ENCODE data around the gene HES3.

HES3 gene

DNA sequence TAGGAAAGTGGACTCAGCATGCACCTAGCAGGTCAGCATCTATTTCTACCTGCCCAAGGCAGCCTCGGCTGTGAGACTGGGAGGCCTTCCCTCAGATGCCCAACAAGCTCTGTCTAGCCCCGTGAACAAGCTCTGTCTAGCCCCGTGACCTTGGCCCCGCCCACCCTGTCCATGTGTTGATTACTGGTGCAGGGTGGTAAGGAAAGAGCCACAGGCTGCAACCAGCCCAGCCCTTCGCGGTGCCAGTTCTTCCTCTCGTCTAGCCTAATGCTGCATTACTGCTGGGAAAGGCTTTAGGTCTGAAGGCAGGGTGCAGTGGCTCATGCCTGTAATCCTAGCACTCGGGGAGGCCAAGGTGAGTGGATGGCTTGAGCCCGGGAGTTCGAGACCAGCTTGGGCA lies 14.7 kb downstream of the HES3 start:
- TF ChIP-seq GATA3 (IDR thresholded peaks at IDR 0.05; ENCODE audit: low read depth, low read length) (no peak), GATA2 (IDR thresholded peaks at IDR 0.05; ENCODE audit: low read depth, low read length) (no peak)

DNA sequence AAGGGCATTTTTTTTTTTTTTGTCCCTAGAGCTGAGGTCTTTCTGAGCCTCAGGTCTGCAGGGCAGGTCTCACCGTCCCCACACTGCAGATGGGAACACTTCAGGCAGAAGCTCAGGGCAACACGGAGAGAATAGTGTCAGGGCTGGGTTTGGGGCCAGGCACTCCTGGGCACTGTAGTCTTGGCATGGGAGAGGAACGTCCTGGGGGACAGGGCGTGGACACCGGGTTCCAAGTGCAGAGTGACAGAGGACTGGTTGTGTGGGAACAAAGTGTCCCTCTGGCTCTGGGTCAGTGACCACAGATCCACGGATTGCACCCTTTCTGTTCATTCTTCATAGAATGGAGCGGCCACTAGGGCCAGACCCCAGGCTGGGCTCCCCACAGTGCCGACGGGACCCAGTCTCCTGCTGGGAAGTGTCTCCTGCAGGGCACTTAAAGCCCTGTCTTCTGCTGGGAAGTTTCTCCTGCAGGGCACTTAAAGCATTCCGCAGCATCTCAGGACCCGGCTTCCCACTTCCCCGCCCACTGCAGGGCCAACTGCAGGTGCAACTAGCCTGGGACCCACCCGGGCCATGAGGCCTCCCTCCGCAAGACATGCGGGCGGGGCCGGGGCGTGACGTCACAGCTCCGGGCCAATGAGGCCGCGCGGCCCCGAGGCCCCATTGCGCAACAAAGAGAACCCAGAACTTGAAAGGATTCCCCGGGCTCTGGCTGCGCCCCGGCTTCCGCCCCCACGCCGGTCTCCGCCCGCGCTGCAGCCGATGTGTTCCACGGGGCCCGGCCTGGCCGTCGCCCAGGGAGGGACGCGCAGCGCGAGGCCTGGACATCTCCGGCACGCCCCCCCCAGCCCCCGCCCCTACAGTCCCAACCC lies 15.7 kb downstream of the HES3 start:
- TF ChIP-seq GATA3 (IDR thresholded peaks at IDR 0.05; ENCODE audit: low read depth, low read length) (no peak), GATA2 (IDR thresholded peaks at IDR 0.05; ENCODE audit: low read depth, low read length) (no peak)

DNA sequence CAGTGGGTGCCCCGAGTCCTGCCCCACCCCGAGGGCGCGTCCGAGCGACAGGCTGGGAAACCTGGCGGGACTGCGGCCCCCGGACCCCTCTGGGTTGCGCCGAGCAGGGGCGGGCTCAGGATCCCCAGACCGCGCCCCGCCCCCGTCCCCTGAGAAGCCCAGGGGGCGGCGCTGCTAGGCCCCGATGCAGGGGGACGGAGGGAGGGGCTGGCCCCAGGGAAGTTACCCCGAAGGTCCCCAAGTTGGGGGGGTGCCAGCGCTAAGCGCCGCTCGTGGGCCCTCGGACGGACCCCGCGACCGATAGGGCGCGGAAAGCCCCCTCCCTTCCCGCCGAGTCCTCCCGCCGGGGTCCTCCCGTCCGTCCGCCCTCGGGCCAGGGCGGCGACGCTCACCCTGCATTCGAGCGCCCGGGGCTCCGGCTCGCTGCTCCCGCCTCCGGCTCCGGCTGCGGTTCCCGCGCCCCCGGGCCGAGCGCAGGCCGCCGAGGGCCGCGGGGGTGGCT lies 16.5 kb downstream of the HES3 start:
- TF ChIP-seq GATA2 (IDR thresholded peaks at IDR 0.05; ENCODE audit: low read depth, low read length) (no peak), GATA3 (IDR thresholded peaks at IDR 0.05; ENCODE audit: low read depth, low read length) (no peak)

DNA sequence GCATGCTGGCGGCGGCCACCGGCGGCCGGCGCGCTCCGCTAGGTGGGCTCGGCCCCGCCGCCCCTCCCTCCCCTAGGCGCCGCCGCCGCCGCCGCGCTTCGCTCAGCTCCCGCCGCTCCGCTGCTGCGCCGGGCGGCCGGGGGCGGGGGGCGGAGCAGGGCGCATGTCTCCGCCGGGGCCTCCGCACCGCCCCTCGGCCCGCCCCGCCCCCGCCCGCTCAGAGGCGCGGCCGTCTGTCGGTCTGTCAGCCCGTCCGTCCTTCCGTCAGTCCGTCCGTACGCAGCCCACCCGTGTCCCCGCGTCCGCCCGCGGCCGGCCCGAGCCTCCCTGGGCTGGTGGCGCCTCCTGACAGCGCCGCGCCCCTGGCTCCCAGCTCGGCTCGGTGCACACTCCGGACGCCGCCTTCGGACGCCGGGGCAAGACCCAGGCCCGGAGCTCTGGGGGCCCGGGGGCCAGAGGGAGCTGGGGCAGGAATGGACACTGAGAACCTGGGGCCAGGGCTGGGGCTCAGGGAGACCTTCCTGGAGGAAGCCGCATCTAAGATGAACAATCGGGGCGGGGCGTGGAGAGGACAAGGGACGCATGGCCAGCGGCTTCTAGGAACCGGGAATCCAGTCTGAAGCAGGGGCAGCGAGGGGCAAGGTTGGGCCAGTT lies 17.1 kb downstream of the HES3 start, which contains the start of gene GPR153:
Gene GPR153 (minus strand): TSS at position 138 of the 654 bp plus-strand sequence. CDS start 6,193 bp downstream, outside the sequence.
- TF ChIP-seq GATA3 (IDR thresholded peaks at IDR 0.05; ENCODE audit: low read depth, low read length) (no peak), GATA2 (IDR thresholded peaks at IDR 0.05; ENCODE audit: low read depth, low read length) (no peak)

DNA sequence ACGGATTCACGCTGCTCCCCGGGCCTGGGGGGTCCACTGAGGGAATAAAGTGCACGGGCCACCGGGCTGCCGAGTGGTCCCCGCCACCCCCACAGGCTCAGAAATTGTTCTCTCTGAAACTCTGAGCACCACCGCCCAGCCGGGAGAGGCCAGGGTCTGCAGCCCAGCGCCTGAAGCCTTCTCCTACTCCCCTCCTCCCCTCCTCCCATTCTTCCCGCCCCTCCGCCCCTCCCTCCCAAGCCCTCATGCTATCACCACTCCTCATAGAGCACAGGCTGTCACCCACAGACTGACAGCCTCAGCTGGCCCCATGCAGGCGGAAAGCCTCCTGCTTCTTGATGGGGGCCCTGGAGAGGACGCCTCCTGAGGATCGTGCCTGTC lies 17.6 kb downstream of the HES3 start:
- TF ChIP-seq GATA2 (IDR thresholded peaks at IDR 0.05; ENCODE audit: low read depth, low read length), result no peak
- TF ChIP-seq GATA3 (IDR thresholded peaks at IDR 0.05; ENCODE audit: low read depth, low read length), result no peak

DNA sequence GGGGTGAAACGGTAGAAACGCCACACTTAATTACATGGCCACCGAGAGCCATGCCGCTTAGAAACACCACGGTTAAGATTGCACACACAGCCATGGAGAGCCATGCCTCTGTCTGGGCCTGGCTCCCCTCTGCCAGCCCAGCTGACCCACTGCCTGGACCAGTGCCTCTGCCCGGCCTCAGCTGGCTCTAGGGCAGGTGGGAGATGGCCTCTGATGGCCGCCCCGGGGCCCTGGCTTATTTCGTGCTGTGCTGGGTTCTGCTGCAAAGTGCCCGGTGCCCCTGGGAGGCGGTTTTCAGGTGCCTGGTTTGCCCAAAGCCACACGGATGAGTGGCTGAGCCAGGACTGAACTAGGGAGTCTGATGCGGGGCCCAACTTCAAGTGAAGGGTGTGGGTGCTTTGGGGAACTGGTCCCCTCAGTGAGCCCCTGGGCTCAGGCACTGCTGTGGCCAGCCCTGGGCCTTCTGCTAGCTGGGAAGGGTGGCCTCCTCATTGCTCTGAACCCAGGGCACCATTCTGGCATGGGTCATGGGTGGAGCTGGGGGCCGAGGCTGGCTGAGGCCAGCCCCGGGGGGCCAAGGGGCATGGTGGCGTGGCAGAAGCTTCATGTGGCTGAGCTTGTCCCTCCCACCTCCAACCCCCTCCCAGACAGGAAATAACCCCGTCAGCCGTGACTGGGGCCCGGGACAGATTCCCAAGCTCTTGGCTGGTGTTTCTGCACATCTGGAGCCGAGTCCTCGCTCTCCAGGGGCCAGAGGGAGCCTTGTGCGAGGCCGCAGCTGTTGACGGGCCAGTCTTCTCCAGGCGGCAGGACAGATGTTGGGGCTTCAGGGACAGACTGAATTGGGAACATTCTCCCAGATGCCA lies 18.8 kb downstream of the HES3 start:
- TF ChIP-seq GATA3 (IDR thresholded peaks at IDR 0.05; ENCODE audit: low read depth, low read length) (no peak), GATA2 (IDR thresholded peaks at IDR 0.05; ENCODE audit: low read depth, low read length) (no peak)

DNA sequence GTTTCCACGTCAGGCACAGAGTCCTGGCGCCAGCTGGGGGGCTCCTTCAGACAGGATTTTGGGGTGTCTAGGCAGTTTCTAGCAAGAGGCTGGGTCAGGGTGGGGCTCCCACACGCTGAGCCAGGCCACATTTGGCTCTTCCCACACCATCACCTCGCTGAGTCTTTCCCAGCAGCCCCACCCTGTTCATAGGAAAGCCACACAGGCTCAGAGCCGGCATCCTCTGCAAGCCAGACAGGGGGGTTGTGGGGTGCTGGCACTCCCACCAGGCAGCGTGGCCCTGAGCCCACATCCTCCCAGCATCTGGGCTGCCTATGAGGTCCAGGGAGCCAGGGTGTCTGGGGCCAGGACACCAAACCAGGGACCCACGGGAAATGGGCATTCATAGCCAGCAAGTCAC lies 19.7 kb downstream of the HES3 start:
- TF ChIP-seq GATA3 (IDR thresholded peaks at IDR 0.05; ENCODE audit: low read depth, low read length), result no peak
- no peak for TF ChIP-seq GATA2 (IDR thresholded peaks at IDR 0.05; ENCODE audit: low read depth, low read length)

DNA sequence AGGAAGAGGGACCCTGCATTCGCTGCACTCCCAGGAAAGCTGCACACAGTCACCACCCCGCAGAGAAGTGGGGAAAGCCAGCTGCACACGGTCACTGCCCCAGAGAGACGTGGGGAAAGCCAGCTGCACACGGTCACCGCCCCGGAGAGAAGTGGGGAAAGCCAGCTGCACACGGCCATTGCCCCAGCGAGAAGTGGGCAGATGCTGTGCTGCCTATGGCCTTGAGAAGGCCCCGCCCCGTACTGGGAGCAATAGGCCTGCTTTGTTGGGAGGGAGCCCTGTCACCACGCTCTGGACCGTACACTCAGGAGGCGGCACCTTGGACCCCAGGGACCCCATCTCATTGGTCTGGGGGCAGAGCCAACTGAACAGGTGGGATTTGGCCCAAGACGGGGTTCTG lies 21.2 kb downstream of the HES3 start:
- no peak for TF ChIP-seq GATA3 (IDR thresholded peaks at IDR 0.05; ENCODE audit: low read depth, low read length)
- no peak for TF ChIP-seq GATA2 (IDR thresholded peaks at IDR 0.05; ENCODE audit: low read depth, low read length)

DNA sequence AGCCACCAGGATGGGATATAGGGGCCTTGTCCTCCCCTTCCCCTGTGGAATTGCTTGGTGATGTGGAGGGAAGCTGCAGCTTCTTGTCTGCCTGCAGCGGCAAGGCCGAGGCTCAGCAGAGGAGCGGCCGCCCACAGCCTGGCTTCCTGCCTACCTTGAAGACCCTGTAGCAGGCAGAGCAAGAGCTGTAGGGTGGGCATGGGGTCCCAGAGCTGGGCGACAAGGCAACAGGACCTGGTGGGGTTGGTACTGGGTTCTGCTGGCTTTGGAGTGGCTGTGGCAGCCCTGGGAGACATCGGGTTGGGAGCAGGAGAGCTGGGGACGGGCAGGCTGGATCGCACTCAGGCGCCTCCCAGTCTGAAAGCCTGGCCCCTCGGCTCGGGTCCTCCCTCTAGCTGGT lies 22.7 kb downstream of the HES3 start:
- TF ChIP-seq GATA2 (IDR thresholded peaks at IDR 0.05; ENCODE audit: low read depth, low read length), result no peak
- no peak for TF ChIP-seq GATA3 (IDR thresholded peaks at IDR 0.05; ENCODE audit: low read depth, low read length)

DNA sequence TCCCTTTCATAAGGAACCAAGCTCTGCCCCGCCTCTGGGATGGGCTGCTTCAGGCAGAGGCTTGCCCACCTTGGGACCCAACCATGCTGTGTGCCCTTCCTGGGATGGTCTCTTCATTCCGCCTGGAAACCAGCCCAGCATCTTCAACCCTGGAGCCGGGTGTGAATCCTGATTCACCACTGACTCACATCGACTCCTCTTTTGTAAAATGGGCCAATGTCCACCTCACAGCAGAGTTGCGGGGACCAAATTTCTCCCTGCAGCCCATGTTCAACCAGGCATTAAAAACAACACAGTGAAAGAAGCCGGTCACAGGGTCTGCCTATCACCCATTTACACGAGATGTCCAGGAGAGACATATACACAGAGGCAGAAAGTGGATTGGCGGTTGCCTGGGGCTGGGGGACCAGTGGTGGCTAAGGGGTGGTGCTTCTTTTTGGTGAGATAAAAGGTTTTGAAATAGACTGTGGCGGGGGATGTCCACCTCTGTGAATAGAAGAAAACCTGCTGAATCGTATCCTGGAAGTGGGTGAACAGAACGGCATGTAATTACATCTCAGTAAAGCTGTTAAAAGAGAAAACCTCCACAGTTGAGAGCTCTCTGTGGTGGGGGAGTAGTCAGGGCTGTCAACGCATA lies 23.8 kb downstream of the HES3 start:
- no peak for TF ChIP-seq GATA2 (IDR thresholded peaks at IDR 0.05; ENCODE audit: low read depth, low read length)
- TF ChIP-seq GATA3 (IDR thresholded peaks at IDR 0.05; ENCODE audit: low read depth, low read length), result no peak

DNA sequence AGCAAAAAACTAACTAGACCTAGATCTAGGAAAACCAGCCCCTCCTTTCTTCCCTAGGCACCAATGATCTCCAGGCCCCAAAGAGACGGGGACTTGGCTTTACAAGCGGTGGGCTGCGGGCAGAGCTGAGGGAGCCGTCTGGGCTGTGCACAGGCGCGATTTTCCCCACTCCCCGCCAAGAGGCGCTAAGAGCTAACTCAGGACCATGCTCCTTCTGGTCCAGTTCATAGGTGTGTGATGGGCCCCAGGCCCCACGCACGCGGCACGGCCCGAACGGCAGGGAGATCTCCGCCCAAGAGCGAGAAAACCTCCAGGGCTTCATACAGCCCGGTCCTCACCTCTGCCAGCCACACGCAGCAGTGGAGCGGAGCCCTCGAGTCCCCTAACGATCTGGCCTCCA lies 24.4 kb downstream of the HES3 start:
- TF ChIP-seq GATA3 (IDR thresholded peaks at IDR 0.05; ENCODE audit: low read depth, low read length) (no peak), GATA2 (IDR thresholded peaks at IDR 0.05; ENCODE audit: low read depth, low read length) (no peak)

DNA sequence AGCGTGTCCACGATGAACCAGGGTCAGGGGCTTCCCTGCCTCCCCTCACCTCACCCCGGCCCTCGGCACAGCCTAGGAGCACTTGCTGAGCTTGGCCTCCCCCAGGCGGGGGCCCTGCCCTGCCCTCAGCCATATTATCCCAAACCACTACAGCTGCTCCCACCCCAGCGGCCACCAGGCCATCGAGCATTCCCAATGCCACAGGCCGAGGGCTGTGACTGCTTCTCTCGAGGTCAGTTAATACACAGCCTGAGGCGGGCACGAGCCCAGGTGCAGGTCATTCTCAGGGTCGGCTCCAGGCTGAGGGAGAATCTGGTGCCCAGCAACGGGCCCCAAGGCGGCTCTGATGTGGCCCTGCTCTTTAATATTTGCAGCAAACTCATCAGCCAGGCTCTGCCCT lies 25.3 kb downstream of the HES3 start:
- no peak for TF ChIP-seq GATA2 (IDR thresholded peaks at IDR 0.05; ENCODE audit: low read depth, low read length)
- no peak for TF ChIP-seq GATA3 (IDR thresholded peaks at IDR 0.05; ENCODE audit: low read depth, low read length)

DNA sequence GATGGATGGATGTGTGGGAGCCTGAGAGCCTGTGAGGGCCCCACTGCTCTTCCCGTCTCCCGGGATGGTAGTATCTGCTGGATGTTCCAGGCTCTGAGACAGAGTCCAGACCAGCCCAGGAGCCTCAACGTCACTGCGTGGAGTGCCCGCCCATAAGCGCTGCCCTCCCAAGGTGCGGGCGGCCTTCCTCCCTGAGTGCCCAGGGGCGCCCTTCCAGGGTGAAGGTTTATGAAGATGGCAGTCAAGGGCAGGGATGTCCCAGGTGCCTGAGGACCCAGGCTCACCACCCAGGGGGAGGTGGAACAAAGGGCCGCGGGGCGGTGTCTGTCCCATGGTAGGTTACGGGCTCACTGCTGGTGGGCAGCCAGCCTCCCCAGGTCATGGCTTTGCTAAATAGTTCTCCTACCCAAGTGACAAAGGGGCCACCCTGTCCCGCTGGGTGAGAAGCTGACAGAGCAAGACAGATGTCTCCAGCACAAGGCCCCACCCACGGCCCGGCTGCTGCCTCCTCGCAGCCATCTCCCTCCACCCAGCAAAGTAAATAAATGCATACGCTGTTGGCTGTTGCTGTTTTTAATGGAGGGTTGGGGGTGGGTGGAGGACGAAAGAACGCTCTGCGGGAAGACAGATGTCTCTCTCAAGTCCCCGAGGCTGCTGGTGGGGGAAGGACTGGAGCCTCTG lies 25.9 kb downstream of the HES3 start:
- TF ChIP-seq GATA3 (IDR thresholded peaks at IDR 0.05; ENCODE audit: low read depth, low read length), result no peak
- TF ChIP-seq GATA2 (IDR thresholded peaks at IDR 0.05; ENCODE audit: low read depth, low read length), result no peak
